H9 (cell line): ENCODE measurements around the gene CYP2B6. TPM values are rescaled to one million over a fixed set of nuclear protein-coding genes. Genes with fewer than 3 reads are reported as not detected.
"Not testable (repeated sequence)": the region's sequence is repeated elsewhere in the genome, so short reads cannot be mapped to it uniquely, and the experiment has no call there.

Experiments
- DNase-seq: peaks from one replicate; pipeline ENCODE4 v3.0.0-alpha.2; 2017
- H2AFZ ChIP-seq: one replicate; pipeline ENCODE4 v1.6.1; 2013; ENCODE audit warnings: mild to moderate bottlenecking, low read length, control low read depth, moderate library complexity
- H2AK5ac ChIP-seq: 2 replicates; pipeline ENCODE4 v1.6.1; 2013; ENCODE audit warnings: low read length, control low read depth, mixed read lengths; ENCODE audit not compliant: insufficient read length
- H2BK120ac ChIP-seq: one replicate; pipeline ENCODE4 v1.6.1; 2013; ENCODE audit warnings: low read depth, mild to moderate bottlenecking, low read length, control low read depth, inconsistent platforms; ENCODE audit not compliant: poor library complexity, severe bottlenecking
- H2BK12ac ChIP-seq: 2 replicates; pipeline ENCODE4 v1.6.1; 2013; ENCODE audit warnings: low read length, control low read depth, mixed read lengths, low read depth; ENCODE audit not compliant: insufficient read length
- H2BK15ac ChIP-seq: 2 replicates; pipeline ENCODE4 v1.6.1; 2013; ENCODE audit warnings: low read depth, low read length, control low read depth
- H2BK20ac ChIP-seq: one replicate; pipeline ENCODE4 v1.6.1; 2013; ENCODE audit warnings: low read depth, mild to moderate bottlenecking, low read length, control low read depth, inconsistent platforms; ENCODE audit not compliant: poor library complexity, severe bottlenecking
- H2BK5ac ChIP-seq: 2 replicates; pipeline ENCODE4 v1.6.1; 2013; ENCODE audit warnings: low read length, control low read depth, mixed read lengths; ENCODE audit not compliant: insufficient read length
- H3K14ac ChIP-seq: 2 replicates; pipeline ENCODE4 v1.6.1; 2013; ENCODE audit warnings: low read length, control low read depth; ENCODE audit not compliant: insufficient read depth
- H3K18ac ChIP-seq: 2 replicates; pipeline ENCODE4 v1.6.1; 2013; ENCODE audit warnings: low read depth, mild to moderate bottlenecking, mixed read lengths, low read length, control low read depth; ENCODE audit not compliant: insufficient read length
- H3K23ac ChIP-seq: 2 replicates; pipeline ENCODE4 v1.6.1; 2013; ENCODE audit warnings: low read length, control low read depth, mixed read lengths, low read depth; ENCODE audit not compliant: insufficient read length
- H3K23me2 ChIP-seq: 2 replicates; pipeline ENCODE4 v1.6.1; 2013; ENCODE audit warnings: low read depth, mild to moderate bottlenecking, mixed read lengths, low read length, control low read depth; ENCODE audit not compliant: insufficient read length, poor library complexity, severe bottlenecking
- H3K27ac ChIP-seq: 2 replicates; pipeline ENCODE4 v1.5.1; 2013; ENCODE audit warnings: low read length, control low read depth, mixed read lengths, low read depth; ENCODE audit not compliant: insufficient read length
- H3K27me3 ChIP-seq: 2 replicates; pipeline ENCODE4 v1.6.1; 2013; ENCODE audit warnings: low read length, control low read depth, inconsistent platforms; ENCODE audit not compliant: insufficient read depth
- H3K4ac ChIP-seq: 2 replicates; pipeline ENCODE4 v1.6.1; 2013; ENCODE audit warnings: low read depth, mild to moderate bottlenecking, control low read depth, inconsistent platforms, low read length, moderate library complexity
- H3K4me1 ChIP-seq: 2 replicates; pipeline ENCODE4 v1.6.1; 2013; ENCODE audit warnings: low read length, control low read depth, inconsistent platforms; ENCODE audit not compliant: insufficient read depth
- H3K4me2 ChIP-seq: 2 replicates; pipeline ENCODE4 v1.6.1; 2013; ENCODE audit warnings: low read length, control low read depth, mixed read lengths; ENCODE audit not compliant: insufficient read length, insufficient read depth
- H3K56ac ChIP-seq: 2 replicates; pipeline ENCODE4 v1.6.1; 2013; ENCODE audit warnings: low read depth, mild to moderate bottlenecking, mixed read lengths, low read length, control low read depth; ENCODE audit not compliant: insufficient read length
- H3K79me1 ChIP-seq: 2 replicates; pipeline ENCODE4 v1.6.1; 2013; ENCODE audit warnings: low read depth, mild to moderate bottlenecking, moderate library complexity, low read length, control low read depth, inconsistent platforms; ENCODE audit not compliant: insufficient read depth, poor library complexity, severe bottlenecking
- H3K79me2 ChIP-seq: 2 replicates; pipeline ENCODE4 v1.6.1; 2013; ENCODE audit warnings: low read length, control low read depth, inconsistent platforms; ENCODE audit not compliant: insufficient read depth
- H3K9ac ChIP-seq: 2 replicates; pipeline ENCODE4 v1.6.1; 2013; ENCODE audit warnings: low read length, control low read depth, mixed read lengths; ENCODE audit not compliant: insufficient read length; ENCODE audit errors: extremely low read depth
- H3K9me3 ChIP-seq: one replicate; pipeline ENCODE4 v1.6.1; 2013; ENCODE audit warnings: low read depth, low read length, inconsistent platforms; ENCODE audit not compliant: control insufficient read depth
- H3T11ph ChIP-seq: one replicate; pipeline ENCODE4 v1.6.1; 2013; ENCODE audit warnings: mild to moderate bottlenecking, low read length, control low read depth, inconsistent platforms
- H4K20me1 ChIP-seq: one replicate; pipeline ENCODE4 v1.6.1; 2013; ENCODE audit not compliant: control insufficient read depth, insufficient read length, insufficient read depth
- H4K5ac ChIP-seq: 2 replicates; pipeline ENCODE4 v1.6.1; 2013; ENCODE audit warnings: low read depth, mild to moderate bottlenecking, mixed read lengths, low read length, control low read depth; ENCODE audit not compliant: insufficient read length
- H4K8ac ChIP-seq: replicated peaks from 2 replicates; pipeline ENCODE4 v1.6.1; 2013; ENCODE audit warnings: low read length, control low read depth, mixed read lengths, low read depth; ENCODE audit not compliant: insufficient read length
- H4K91ac ChIP-seq: 2 replicates; pipeline ENCODE4 v1.6.1; 2013; ENCODE audit warnings: low read depth, mild to moderate bottlenecking, moderate library complexity, mixed read lengths, low read length, control low read depth; ENCODE audit not compliant: insufficient read length
- H3K27ac Mint-ChIP-seq, 3 experiments: 2 replicates in 2 of 3; 3 replicates in 1 of 3; pipeline ENCODE4 v1.8.0; 2020 to 2021; ENCODE audit warnings: mixed read lengths in 3 of 3, mild to moderate bottlenecking in 1 of 3, moderate library complexity in 1 of 3
- H3K27me3 Mint-ChIP-seq: 2 replicates; pipeline ENCODE4 v1.8.0; 2021; ENCODE audit warnings: low read depth, mild to moderate bottlenecking, moderate library complexity, mixed read lengths
- H3K36me3 Mint-ChIP-seq, 3 experiments: 2 replicates in 2 of 3; 3 replicates in 1 of 3; pipeline ENCODE4 v1.8.0; 2020 to 2021; ENCODE audit warnings: low read depth in 3 of 3, mixed read lengths in 3 of 3; ENCODE audit not compliant: insufficient read depth in 1 of 3
- H3K4me1 Mint-ChIP-seq, 2 experiments: 2 replicates each; pipeline ENCODE4 v1.8.0; 2020; ENCODE audit warnings: mixed read lengths in 2 of 2
- H3K4me3 Mint-ChIP-seq, 2 experiments: 2 replicates in 1 of 2; 3 replicates in 1 of 2; pipeline ENCODE4 v1.8.0; 2020 to 2021; ENCODE audit warnings: mild to moderate bottlenecking in 2 of 2, mixed read lengths in 2 of 2, moderate library complexity in 1 of 2
- H3K9me3 Mint-ChIP-seq, 2 experiments: 2 replicates in 1 of 2; 3 replicates in 1 of 2; pipeline ENCODE4 v1.8.0; 2020; ENCODE audit warnings: mild to moderate bottlenecking in 2 of 2, mixed read lengths in 2 of 2, moderate library complexity in 1 of 2
- WGBS: extraction: QIAGEN DNeasy Blood & Tissue Kit; methylation state at CpG from one replicate; pipeline ENCODE4 v1.1.7; 2013; ENCODE audit warnings: missing lambda C conversion rate, low lambda C conversion rate, mixed read lengths; ENCODE audit not compliant: insufficient read length; ENCODE audit errors: extremely low coverage; 5-methylcytosine and 5-hydroxymethylcytosine counted together
- total RNA-seq: library from RNA; stranded (reverse); gene quantifications from 2 replicates; pipeline ENCODE4 v1.2.1, GENCODE V29; 2021

Gene CYP2B6
- total RNA-seq, 1 experiment from 2014 or later = 3.0 TPM

DNA sequence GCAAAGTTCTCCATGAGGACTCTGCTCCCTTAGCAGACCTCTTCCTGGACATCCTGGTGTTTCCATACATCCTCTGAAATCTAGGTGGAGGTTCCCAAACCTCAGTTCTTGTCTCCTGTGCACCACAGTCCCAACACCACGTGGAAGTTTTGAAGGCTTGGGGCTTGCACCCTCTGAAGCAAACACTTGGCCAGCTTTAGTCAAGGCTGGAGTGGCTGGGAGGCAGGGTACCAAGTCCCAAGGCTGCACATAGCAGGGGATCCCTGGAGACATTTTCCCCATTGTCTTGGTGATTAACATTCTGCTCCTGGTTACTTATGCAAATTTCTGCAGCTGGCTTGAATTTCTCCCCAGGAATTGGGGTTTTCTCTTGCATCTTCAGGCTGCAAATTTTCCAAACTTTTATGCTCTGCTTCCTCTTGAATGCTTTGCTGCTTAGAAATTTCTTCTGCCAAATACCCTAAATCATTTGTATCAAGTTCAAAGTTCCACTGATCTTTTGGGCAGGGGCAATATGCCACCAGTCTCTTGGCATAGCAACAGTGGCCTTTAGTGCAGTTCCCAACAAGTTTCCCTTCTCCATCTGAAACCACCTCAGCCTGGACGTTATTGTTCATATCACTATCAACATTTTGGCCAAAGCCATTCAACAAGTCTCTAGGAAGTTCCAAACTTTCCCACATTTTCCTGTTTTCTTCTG lies 10.2 kb upstream of the CYP2B6 start:
- H2BK120ac ChIP-seq, H3K56ac ChIP-seq, H4K20me1 ChIP-seq, H3T11ph ChIP-seq, H2BK5ac ChIP-seq, H4K5ac ChIP-seq, H2BK12ac ChIP-seq, H3K23ac ChIP-seq, H3K9me3 ChIP-seq, H3K4ac ChIP-seq, H3K9ac ChIP-seq, H3K27me3 ChIP-seq, H3K23me2 ChIP-seq, H3K79me1 ChIP-seq, H2BK15ac ChIP-seq, H4K91ac ChIP-seq, H2AK5ac ChIP-seq, H3K27me3 Mint-ChIP-seq, H3K79me2 ChIP-seq, H2BK20ac ChIP-seq, H2AFZ ChIP-seq, H3K18ac ChIP-seq, H4K8ac ChIP-seq, H3K14ac ChIP-seq: not testable (repeated sequence)
- H3K4me3 Mint-ChIP-seq = peak overlapping the region; percentile 4 to 70; a peak in 4 of 5 replicates
- peaks cover 53% of the 10 kb centered on the region in 2 experiments for H3K4me1 Mint-ChIP-seq
- peak overlapping the region; percentile 31 for H3K4me2 ChIP-seq
- peak; percentile 61 for DNase-seq
- peak overlapping the region; percentile 40 for H3K27ac ChIP-seq
- peak overlapping the region; percentile 83 to 98 (median 95) for H3K27ac Mint-ChIP-seq
- no CpG with 5 or more reads among the region's 2 CpGs for WGBS
- H3K36me3 Mint-ChIP-seq = peaks cover 3 to 27% (median 15%) of the 10 kb centered on the region in 3 experiments; a peak in 6 of 7 replicates
- H3K9me3 Mint-ChIP-seq = peaks cover 18 to 24% of the 10 kb centered on the region in 2 experiments
- peaks cover 27% of the 10 kb centered on the region; the same call in 1 of the 2 replicates for H3K4me1 ChIP-seq
